C4-2B (cell line): ENCODE data around the gene MIA2.
"Not testable (repeated sequence)": the region's sequence is repeated elsewhere in the genome, so short reads cannot be mapped to it uniquely, and the experiment has no call there.

ENCODE experiments used
- H3K27ac ChIP-seq: fragments of 450-650 bp; 2 replicates; pipeline ENCODE4 v1.5.1; 2017
- CTCF ChIP-seq: fragments of 450-650 bp; conservative IDR thresholded peaks from 2 replicates; pipeline ENCODE4 v1.5.1; 2017; ENCODE audit warnings: mild to moderate bottlenecking
- ZFX ChIP-seq: fragments of 450-650 bp; IDR thresholded peaks from 2 replicates; pipeline ENCODE4 v1.6.1; 2017

MIA2 gene

GRCh38 chr14:39291701-39292100 is 58.0 kb downstream of the MIA2 start:
- TF ChIP-seq ZFX (no peak), CTCF (no peak)
- H3K27ac ChIP-seq, result no peak overlapping the region

- H3K27ac ChIP-seq, result no peak overlapping the region
- no peak for TF ChIP-seq ZFX
- TF ChIP-seq CTCF, result no peak
These were observed 59.9 kb downstream of the MIA2 start for GRCh38 chr14:39293629-39294028.

- H3K27ac ChIP-seq, result not testable (repeated sequence)
These were observed 66.7 kb downstream of the MIA2 start for GRCh38 chr14:39300389-39300788.

GRCh38 chr14:39302124-39302810 is 68.6 kb downstream of the MIA2 start:
- no peak overlapping the region for H3K27ac ChIP-seq

GRCh38 chr14:39303115-39303514 is 69.4 kb downstream of the MIA2 start:
- TF ChIP-seq ZFX (no peak), CTCF (no peak)
- no peak overlapping the region for H3K27ac ChIP-seq

More at GRCh38 chr14:39302124-39302810, 68.6 kb downstream of the MIA2 start:
- TF ChIP-seq CTCF, result no peak
- TF ChIP-seq ZFX, result no peak

- no peak overlapping the region for H3K27ac ChIP-seq
- TF ChIP-seq CTCF, result no peak
- no peak for TF ChIP-seq ZFX
These were observed 74.1 kb downstream of the MIA2 start for GRCh38 chr14:39307815-39308214.

GRCh38 chr14:39310051-39310450 is 76.3 kb downstream of the MIA2 start:
- no peak overlapping the region for H3K27ac ChIP-seq
- no peak for TF ChIP-seq ZFX
- no peak for TF ChIP-seq CTCF

GRCh38 chr14:39315859-39316444 is 82.2 kb downstream of the MIA2 start:
- no peak for TF ChIP-seq ZFX
- no peak for TF ChIP-seq CTCF
- no peak overlapping the region for H3K27ac ChIP-seq
